Suppressor macrophage treated with lipopolysaccharide for 4 hours (primary cell): ENCODE measurements around the gene TXNDC11.
"Not testable (repeated sequence)": the region's sequence is repeated elsewhere in the genome, so short reads cannot be mapped to it uniquely, and the experiment has no call there.

Experiments used
- DNase-seq: peaks from one replicate; pipeline ENCODE4 v3.0.0-alpha.2; 2020

The TXNDC11 gene, protein sequence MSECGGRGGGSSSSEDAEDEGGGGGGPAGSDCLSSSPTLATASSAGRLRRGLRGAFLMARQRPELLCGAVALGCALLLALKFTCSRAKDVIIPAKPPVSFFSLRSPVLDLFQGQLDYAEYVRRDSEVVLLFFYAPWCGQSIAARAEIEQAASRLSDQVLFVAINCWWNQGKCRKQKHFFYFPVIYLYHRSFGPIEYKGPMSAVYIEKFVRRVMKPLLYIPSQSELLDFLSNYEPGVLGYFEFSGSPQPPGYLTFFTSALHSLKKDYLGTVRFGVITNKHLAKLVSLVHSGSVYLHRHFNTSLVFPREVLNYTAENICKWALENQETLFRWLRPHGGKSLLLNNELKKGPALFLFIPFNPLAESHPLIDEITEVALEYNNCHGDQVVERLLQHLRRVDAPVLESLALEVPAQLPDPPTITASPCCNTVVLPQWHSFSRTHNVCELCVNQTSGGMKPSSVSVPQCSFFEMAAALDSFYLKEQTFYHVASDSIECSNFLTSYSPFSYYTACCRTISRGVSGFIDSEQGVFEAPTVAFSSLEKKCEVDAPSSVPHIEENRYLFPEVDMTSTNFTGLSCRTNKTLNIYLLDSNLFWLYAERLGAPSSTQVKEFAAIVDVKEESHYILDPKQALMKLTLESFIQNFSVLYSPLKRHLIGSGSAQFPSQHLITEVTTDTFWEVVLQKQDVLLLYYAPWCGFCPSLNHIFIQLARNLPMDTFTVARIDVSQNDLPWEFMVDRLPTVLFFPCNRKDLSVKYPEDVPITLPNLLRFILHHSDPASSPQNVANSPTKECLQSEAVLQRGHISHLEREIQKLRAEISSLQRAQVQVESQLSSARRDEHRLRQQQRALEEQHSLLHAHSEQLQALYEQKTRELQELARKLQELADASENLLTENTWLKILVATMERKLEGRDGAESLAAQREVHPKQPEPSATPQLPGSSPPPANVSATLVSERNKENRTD

DNA sequence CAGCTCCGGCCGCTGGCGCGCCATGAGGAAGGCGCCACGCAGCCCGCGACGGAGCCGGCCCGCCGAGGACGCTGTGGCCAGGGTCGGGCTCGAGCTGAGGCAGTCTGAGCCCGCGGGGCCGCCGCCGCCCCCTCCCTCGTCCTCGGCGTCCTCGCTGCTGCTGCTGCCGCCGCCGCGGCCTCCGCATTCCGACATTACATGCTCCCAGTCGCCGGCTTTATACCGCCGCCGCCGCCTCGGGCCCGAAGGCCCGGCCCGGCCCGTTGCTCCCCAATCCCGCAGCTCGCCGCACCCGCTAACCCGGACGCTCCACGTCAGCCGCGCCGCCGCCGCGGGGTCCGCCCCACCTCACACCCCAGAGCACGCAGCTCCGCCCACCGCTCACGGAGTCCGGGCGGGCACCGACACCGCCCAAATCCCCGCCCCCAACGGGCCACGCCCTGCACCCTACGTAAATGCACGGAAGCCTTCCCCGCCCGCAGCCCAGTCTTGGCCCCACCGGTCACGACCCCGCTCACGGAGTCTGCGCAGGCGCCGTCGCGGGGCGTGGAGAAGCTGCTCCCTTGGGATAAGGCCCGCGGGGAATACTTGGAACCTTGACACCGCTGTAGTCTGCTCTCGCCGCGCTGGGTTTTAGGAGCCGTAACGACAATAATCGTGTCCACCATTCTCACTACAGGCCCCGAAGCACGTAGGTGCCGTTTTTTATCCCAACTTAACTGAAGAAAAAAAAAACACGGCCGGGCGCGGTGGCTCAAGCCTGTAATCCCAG lies at the start of gene TXNDC11:
Gene TXNDC11, minus strand, starts transcription at position 322 of the 772 bp plus-strand sequence. Its CDS starts 127 bp downstream, at position 195.
- DNase-seq = peak; percentile 100

DNA sequence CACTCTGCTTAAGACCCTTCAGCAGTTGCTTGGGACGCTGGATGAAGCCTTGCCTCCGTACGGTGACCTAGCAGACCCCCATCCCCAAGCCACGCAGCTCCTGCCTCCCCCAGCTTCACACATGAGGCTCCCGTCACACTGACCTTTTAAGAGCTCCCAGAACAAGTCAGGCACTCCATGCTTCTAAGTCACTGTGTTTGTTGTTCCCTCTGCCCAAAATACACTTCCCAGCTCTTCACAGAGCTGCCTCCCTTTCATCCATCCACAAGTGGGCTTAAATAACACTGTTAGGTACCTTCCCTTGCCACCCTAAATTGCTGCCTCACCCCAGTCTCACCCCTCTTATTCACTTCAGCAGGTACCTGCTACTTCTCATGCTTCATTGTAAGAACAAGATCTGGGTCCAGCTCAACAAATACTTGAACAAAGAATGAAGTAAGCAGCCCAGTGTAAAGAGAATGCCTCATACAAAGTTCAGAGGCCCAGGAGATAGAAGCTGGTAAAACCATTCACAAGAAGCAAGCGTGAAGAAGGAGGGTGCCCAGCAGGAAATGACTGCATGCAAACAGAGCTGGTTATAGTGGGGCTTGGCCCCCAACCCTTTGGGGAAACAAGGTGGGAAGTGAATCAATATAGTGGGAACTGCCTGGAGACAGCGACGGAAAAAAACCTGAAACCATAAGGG lies 48.6 kb upstream of the TXNDC11 start:
- DNase-seq = no peak

DNA sequence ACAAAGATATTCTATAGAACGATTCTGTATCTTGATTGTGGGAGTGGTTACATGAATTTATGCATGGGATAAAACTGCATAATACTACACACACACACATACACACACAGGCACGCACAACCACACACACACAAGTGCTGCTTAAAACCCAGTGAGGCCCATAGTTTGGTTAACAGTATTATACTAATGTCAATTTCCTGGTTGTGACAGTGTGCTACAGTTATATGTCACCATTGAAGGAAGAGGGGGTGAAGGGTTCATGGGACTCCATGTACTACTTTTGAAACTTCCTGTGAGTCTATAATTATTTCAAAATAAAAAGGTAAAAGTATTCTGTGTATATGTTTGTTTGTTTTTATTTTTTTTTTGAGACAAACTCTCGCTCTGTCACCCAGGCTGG lies 46.3 kb upstream of the TXNDC11 start:
- DNase-seq = no peak

DNA sequence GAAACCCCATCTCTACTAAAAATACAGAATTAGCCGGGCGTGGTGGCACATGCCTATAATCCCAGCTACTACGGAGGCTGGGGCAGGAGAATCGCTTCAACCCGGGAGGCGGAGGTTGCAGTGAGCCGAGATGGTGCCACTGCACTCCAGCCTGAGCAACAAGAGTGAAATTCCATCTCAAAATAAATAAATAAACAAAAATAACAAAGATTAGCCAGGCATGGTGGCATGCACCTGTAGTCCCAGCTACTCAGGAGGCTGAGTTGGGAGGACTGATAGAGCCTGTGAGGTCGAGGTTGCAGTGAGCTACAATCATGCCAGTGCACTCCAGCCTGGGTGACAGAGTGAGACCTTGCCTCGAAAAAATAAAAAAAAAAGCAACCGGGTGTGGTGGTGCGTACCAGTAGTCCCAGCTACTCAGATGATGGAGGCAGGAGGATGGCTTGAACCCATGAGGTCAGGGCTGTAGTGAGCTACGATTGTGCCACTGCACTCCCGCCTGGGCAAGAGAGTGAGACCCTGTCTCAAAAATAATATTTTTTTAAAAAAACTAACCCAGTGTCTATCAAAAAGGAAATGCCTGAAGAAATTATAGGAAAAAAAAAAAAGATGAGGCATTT lies 42.4 kb upstream of the TXNDC11 start:
- DNase-seq = not testable (repeated sequence)

DNA sequence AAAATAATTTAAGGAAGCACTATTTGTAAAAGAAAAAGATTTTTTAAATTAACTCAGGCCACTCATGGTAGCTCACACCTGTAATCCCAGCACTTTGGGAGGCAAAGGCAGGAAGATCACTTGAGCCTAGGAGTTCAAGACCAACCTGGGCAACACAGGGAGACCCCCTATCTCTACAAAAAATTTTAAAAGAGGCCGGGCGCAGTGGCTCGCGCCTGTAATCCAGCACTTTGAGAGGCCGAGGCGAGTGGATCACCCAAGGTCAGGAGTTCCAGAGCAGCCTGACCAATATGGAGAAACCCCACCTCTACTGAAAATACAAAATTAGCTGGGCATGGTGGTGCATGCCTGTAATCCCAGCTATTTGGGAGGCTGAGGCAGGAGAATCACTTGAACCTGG lies 41.7 kb upstream of the TXNDC11 start:
- DNase-seq = not testable (repeated sequence)

DNA sequence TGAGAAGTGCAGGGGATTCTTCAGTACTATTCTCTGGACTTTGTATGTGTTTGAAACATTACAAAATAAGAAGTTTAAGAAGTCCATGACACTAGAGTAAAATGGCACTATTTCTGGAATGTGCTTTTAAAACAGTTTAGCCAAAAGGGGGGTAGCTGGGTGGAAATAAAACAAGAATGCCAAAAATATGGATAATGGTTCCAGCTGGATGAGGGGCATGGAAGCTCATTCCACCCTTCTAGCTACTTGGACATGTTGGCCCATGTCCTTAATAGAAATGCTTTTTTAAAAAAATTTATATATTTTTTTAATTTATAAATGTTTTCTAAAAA lies 41.3 kb upstream of the TXNDC11 start:
- DNase-seq = no peak

DNA sequence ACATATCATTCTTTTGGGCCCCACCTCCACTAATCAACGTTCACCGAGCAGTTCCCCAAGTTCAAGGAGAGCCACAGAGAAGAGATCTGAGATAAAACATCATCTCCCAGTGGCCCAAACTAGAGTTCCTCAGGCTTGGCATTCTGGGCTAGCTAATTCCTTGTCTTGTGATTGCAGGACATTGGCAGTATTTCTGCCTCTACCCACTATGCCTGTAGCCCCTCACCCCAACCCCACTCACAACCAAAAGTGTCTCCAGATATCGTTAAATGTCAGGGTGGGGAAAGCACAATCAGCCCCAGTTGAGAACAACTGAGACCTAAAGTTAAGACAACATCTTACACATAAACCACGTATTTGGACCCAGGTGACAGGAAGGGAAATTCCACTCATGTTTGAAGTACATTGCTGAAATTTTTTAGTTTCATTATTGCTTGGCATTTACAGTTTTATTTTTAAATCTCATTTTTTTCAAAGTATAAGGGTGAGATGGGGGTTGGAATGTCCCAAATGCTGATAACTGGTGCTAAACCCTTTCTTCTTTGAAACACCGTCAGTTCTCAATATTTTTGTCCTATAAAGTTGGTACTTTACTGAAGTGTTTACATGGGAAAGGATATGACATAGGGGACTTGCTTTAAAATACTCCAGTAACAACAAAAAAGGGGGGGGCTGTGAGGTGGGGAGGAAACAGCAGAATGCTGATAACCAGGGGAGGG lies 40.8 kb upstream of the TXNDC11 start:
- DNase-seq = peak; percentile 75

DNA sequence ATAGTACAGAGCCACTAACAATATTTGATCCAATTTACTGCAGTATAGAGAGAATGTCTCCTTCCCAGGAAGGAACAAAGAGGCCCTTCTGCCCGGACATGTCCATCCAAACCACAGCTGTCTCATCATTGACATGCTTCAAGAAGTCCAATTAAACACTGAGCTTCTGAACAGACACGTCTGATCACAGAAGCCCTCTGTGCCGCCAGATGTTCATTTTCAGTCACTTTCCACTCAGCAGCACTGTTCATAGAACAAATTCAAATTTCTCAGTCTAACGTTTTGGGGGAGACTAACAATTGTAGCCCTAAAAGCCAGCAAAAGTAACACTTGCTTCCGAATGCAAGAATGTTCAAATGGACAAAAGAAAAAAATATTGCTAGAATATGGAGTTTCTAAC lies 39.1 kb upstream of the TXNDC11 start:
- DNase-seq = no peak

DNA sequence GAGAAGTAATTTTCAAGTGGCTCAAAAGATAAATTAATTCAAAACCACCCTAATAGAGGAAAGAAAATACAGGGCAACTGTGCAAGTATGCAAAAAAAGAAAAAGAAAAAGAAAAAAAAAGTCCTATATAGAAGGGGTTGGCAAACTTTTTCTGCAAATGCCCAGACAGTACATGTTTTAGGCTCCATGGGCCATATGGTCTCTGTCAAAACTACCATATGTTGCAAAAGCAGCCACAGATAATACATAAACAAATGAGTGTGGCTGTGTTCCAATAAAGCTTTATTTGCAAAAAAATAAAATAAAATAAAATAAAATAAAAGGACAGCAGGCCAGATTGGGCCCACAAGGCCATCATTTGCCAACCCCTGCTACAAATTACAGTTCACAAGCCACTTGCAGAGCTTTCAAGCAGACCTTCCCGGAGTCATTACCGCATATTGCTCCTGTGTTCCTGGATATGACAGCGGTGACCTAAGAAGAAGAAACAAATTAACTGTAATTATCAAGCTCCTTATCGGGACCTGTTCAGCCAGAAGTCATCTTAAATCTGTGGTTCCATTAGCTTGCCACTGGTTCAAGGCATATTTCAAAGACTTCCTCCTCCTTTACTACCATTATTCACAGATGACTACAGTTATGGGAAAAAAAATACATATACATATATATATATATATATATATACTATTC lies 38.5 kb upstream of the TXNDC11 start:
- no peak for DNase-seq

DNA sequence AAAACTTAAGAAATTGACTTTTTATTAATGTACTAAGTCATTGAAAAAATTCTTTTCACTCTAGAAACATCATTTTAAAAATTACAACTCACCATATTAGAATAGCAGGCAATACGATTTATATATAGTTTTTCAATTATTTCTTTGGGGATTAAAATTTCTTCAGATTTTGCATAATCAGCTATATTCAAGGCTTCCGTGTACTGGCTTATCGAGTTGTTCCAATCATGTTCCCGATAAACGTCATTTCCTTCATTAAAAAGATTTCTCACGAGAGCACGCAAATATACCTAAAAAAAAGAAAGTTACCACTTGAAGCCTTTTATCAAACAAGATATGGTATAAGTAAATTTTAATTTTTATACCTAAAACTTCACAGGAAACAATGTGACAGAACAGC lies 36.4 kb upstream of the TXNDC11 start:
- no peak for DNase-seq

DNA sequence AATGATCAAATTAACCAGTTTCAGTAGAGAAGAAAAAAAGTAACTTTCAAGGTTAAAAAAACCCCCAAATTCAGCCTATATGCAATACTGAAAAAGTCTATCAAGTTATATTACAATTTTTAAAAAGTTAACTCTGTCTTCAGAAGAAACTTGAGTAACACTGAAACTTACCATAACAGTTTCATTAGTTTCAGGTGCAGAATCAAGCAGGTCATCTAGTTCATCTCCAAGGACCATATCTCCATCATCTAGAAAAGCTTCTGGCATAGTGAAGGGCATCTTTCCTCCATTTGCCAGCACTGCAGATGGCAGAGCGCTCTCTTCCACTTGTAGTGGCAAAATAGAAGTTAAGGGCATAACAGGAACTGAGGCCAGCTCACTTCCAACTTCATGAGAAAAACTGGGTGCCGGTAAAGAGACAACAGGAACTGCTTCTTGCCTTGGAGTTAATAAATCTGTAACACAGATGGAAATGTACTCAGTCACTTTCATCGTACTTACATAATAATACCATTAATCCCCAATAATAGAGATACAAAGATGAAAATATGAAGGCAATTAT lies 31.5 kb upstream of the TXNDC11 start:
- DNase-seq = no peak

DNA sequence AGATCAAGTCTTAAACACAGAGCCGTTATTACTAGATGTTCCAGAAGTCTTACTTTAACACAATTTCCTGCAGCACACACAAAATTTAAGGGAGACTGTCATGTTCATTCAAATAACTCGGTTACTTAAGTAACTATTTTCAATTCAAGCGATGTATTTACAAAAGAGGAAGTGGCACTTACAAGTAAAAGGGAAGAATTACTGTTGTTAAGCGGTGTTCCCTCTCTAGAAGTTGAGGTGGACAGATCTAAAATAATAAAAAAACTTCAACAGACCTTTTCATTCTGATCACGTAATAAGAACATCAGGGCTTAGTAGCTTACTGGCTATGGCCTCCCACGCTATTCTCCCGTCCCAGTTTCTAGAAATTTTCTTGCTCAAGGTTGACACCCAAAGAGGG lies 26.2 kb upstream of the TXNDC11 start:
- peak; percentile 62 for DNase-seq

DNA sequence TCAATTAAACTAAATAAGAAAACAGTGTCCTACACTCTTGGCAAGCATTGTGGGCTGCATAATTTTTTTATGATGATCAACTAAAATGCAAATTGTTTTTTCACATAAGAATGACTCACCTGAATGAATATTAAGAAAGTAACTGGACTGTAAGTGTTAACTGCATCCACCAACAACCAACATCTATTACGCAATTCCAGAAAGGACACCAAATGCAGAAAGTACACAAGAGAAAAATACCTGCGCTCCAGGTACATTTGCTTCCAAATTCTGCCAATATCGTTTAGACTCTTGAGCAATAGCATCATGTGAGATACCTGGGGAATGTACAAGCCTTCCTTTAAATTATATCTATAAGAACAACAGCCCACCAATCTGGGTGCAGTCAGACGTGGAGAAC lies 19.8 kb upstream of the TXNDC11 start:
- DNase-seq = no peak

DNA sequence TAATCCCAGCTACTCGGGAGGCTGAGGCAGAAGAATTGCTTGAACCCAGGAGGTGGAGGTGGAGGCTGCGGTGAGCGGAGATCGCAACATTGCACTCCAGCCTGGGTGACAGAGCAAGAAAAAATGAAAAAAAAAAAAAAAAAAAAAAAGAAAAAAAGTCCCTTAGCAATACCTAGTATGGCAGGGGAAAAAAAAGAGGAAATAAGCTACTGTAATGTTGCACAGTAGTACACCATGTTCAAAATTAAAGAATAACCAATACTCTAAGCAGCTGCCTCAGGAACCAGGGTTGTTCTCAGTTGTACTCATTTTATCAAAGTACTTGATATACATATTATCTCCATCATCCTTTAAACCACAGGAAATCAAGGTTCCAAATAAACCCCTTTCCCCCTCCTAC lies 17.3 kb upstream of the TXNDC11 start:
- peak; percentile 16 for DNase-seq

DNA sequence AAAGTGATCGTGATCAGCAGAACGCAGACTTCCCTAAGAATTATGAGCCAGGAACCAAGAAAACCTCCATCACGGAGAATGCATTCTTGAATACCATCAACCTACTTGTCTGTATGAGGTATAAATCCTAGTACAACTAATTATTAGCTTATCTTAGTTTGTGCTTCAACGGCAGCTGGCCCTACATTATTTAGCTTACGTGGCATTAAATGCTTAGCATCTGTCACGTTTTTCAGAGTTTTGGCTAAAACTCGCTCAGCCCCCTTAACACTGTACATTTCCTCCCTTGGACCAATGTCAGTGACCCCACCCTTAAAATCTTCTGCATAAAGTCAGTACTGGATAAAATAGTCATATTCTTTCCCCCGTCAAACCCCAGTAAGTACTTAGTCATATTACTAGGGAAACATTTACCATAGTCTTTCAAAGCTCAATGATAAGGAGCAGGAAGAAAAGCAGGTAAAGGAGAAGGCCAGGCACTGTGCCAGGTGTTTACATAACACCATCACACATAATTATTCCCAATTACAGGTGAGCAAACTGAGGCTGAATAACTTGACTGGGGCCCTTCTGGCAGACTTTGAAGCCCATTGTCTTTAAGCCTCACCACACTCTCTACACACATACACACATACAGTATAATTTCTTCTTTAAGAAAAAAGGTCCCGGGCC lies 16.6 kb upstream of the TXNDC11 start:
- no peak for DNase-seq

DNA sequence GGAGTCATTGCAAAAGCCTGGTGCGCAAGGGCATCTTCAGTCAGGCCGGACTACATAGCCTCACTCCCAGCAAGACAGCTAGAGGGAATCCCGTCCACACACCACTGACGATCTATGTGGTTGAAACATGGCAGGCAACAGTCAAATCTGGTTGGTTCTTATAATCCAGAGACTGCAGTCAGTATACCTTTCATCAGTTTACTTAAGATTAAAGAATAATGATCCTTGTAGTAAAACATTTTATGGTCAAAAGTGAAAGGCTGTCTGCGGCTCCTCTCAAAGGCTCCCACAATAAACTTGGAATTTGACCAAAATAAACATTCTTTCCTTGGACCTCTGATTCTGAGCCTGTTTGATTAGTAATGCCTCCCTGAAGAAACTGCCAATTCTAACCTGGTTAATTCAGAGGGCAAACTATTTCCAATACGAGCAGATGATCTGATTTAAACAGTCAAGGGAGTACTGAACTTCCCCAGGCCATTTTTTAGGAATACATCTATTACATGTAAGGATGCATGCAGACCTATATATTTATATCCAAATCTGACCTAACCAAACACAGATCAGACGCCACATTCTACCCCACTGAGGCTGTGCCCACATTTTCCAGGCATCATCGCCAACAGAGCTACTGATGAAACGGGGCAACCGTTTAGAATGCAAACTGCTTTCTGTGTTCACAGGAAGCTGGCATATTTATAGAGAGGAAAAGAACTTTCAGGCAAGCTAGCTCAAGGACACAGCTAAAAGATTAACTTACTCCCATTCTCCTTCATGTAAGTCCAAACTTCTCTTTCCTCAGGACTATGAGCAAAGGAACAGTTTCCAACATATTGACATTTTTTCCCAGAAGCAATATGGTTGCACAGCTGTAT lies 15.3 kb upstream of the TXNDC11 start:
- no peak for DNase-seq

DNA sequence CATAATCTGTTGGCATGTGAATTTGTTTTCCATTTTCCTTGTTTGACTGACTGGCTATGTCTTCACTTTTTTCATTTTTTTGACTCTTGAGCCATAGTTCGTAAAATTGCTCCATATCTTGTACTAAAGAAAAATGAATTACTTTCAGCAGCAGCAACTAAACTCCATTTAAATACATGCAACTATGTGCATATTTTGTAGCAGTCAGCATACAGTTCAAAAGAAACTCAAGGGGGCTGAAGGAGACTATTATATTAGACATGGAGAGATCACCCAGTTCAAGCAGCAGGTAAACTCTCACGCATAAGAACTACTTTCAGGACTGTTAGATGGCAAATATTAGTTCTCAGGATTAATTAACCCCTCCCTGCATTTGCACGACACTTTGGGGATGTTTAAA lies 13.6 kb upstream of the TXNDC11 start:
- DNase-seq = no peak

DNA sequence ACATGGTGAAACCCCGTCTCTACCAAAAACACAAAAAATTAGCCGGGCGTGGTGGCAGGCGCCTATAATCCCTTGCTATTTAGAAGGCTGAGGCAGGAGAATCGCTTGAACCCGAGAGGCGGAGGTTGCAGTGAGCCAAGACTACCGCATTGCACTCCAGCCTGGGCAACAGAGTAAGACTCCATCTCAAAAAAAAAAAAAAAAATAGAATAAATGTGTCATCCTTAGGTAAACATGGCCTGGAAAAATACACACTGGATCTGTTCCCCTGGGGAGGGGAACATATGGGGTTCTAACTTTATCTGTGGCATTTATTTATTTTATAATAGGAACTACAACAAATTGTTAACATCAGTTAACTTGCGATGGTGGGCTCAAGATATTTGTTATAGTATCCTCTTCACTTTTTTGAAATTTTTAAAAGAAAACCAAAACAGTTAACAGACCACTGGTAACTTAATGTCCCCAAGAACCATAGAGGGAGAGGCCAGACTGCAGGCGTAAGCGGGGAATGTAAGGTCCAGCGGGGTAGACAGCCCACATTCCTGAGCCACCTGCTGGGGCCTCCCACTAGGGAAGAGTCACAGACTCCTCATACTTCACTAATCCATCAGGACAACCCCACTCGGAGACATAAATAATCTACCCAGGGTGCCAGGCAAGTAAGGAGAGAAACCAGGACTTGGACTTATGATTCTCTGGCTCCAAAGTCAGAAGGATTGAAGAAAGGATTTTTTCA lies 12.5 kb upstream of the TXNDC11 start:
- no peak for DNase-seq
